ENCODE results near the gene ZNF41. TPM values are rescaled to one million over a fixed set of nuclear protein-coding genes. Genes with fewer than 3 reads are reported as not detected.

Gene ZNF41
- polyA plus RNA-seq, 1 of the 3 experiments (the other 2 are of a cell fraction), result 2.7 TPM

DNA sequence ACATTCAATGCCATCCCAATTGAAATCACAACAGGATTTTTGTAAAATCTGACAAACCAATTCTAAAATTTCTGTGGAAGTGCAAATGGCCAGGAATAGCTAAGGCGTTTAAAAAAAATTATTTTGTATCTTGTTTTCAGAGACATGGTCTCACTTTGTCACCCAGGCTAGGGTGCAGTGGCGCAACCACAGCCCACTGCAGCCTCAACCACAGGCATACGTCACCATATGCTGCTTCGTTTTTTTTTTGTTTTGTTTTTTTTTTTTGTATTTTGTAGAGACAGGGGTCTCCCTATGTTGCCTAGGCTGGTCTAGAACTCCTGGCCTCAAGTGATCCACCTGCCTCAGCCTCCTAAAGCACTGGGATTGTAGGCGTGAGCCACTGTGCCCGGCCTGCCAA, 24.5 kb downstream of the ZNF41 start:
- no peaks in the 10 kb centered on the region for H3K27me3 ChIP-seq (ENCODE audit: insufficient read depth)
- H2AFZ ChIP-seq (ENCODE audit: low read depth), result no peak overlapping the region
- DNase-seq, result no peak
- TF ChIP-seq RFX5 (IDR thresholded peaks at IDR 0.05; ENCODE audit: low read length) (no peak), RCOR1 (IDR thresholded peaks at IDR 0.05; ENCODE audit: low read length) (no peak), NRF1 (IDR thresholded peaks at IDR 0.05; ENCODE audit: low read depth, low read length) (no peak), SIN3A (IDR thresholded peaks at IDR 0.05; ENCODE audit: borderline replicate concordance, low read depth, low read length) (no peak), POLR2AphosphoS5 (IDR thresholded peaks at IDR 0.05; ENCODE audit: low read depth, low read length) (no peak), MXI1 (IDR thresholded peaks at IDR 0.05; ENCODE audit: low read depth, low read length) (no peak), FOXJ3 (CRISPR knock-in tag; IDR thresholded peaks at IDR 0.05) (no peak), RAD21 (IDR thresholded peaks at IDR 0.05; ENCODE audit: low read length) (no peak), YY1 (IDR thresholded peaks at IDR 0.05; ENCODE audit: low read depth) (no peak), FOXM1 (IDR thresholded peaks at IDR 0.05; ENCODE audit: low read depth) (no peak), CHD2 (IDR thresholded peaks at IDR 0.05; ENCODE audit: low read length, partially characterized antibody) (no peak), FOSL2 (IDR thresholded peaks at IDR 0.05; ENCODE audit: borderline replicate concordance, low read depth) (no peak), ELF1 (IDR thresholded peaks at IDR 0.05) (no peak)
- TF ChIP-seq, protein P1, sequence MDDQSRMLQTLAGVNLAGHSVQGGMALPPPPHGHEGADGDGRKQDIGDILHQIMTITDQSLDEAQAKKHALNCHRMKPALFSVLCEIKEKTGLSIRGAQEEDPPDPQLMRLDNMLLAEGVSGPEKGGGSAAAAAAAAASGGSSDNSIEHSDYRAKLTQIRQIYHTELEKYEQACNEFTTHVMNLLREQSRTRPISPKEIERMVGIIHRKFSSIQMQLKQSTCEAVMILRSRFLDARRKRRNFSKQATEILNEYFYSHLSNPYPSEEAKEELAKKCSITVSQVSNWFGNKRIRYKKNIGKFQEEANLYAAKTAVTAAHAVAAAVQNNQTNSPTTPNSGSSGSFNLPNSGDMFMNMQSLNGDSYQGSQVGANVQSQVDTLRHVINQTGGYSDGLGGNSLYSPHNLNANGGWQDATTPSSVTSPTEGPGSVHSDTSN (IDR thresholded peaks at IDR 0.05), result no peak
- TF ChIP-seq, protein P2, sequence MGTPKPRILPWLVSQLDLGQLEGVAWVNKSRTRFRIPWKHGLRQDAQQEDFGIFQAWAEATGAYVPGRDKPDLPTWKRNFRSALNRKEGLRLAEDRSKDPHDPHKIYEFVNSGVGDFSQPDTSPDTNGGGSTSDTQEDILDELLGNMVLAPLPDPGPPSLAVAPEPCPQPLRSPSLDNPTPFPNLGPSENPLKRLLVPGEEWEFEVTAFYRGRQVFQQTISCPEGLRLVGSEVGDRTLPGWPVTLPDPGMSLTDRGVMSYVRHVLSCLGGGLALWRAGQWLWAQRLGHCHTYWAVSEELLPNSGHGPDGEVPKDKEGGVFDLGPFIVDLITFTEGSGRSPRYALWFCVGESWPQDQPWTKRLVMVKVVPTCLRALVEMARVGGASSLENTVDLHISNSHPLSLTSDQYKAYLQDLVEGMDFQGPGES (IDR thresholded peaks at IDR 0.05; ENCODE audit: low read depth, low read length), result no peak
- no peaks in the 10 kb centered on the region for H3K79me2 ChIP-seq (ENCODE audit: insufficient read depth)
- H3K9ac ChIP-seq, result no peak overlapping the region
- no peaks in the 10 kb centered on the region for H4K20me1 ChIP-seq (ENCODE audit: insufficient read depth)
- ChIA-PET CTCF (no interaction called here), POLR2A (no interaction called here)
- H3K9me3 ChIP-seq, result no peaks in the 10 kb centered on the region
- H3K4me2 ChIP-seq, result no peak overlapping the region
- no peaks in the 10 kb centered on the region for H3K4me1 ChIP-seq (ENCODE audit: control insufficient read depth in 1 of 2, insufficient read depth in 2 of 2, low read depth in 1 of 2, low read length in 1 of 2)
- no peaks in the 10 kb centered on the region for H3F3A ChIP-seq (replicated peaks; ENCODE audit: insufficient read depth)
- H3K36me3 ChIP-seq (replicated peaks in 1 of 2; ENCODE audit: control insufficient read depth in 1 of 2, insufficient read depth in 2 of 2, low read length in 1 of 2), result peaks cover 5 to 8% of the 10 kb centered on the region in 2 experiments
- 64% methylated on average over 6 of the region's 6 CpGs for WGBS (ENCODE audit: low lambda C conversion rate)
- no peak overlapping the region for H3K4me3 ChIP-seq (ENCODE audit: low read depth in 2 of 2, low read length in 1 of 2)
- H3K9me2 ChIP-seq, result no peaks in the 10 kb centered on the region
- no peak overlapping the region for H3K27ac ChIP-seq (ENCODE audit: low read depth in 2 of 2, low read length in 1 of 2)

DNA sequence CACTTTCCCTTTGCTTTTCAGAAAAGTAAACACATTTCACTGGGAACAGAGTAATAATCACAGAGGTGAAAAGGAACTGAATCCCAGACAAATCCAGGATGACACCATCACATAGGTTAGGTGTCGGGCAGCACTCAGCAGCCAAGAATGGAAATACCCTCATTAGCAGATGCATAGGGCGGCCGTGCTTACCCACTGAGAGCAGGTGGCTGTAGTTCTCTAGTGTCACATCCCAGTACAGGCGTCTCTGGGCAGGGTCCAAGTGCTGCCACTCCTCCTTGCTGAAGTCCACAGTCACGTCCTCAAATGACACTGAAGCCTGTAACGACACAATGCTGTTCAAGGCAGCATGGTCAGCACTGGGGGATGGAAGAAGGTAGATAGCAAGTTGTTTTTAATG, 26.9 kb downstream of the ZNF41 start:
- ChIA-PET CTCF (no interaction called here), POLR2A (no interaction called here)
- no peak overlapping the region for H3K9ac ChIP-seq
- H4K20me1 ChIP-seq (ENCODE audit: insufficient read depth), result no peaks in the 10 kb centered on the region
- H3F3A ChIP-seq (replicated peaks; ENCODE audit: insufficient read depth), result no peaks in the 10 kb centered on the region
- H3K36me3 ChIP-seq (replicated peaks in 1 of 2; ENCODE audit: control insufficient read depth in 1 of 2, insufficient read depth in 2 of 2, low read length in 1 of 2), result peaks cover 8 to 17% of the 10 kb centered on the region in 2 experiments
- no peak overlapping the region for H2AFZ ChIP-seq (ENCODE audit: low read depth)
- H3K4me2 ChIP-seq, result no peak overlapping the region
- TF ChIP-seq EP300 (IDR thresholded peaks at IDR 0.05; ENCODE audit: borderline replicate concordance in 1 of 2, low read depth in 1 of 2, low read length in 1 of 2) (no peak), POLR2AphosphoS5 (IDR thresholded peaks at IDR 0.05; ENCODE audit: low read depth, low read length) (no peak), YY1 (IDR thresholded peaks at IDR 0.05; ENCODE audit: low read depth) (no peak), TCF12 (IDR thresholded peaks at IDR 0.05) (no peak), RXRA (IDR thresholded peaks at IDR 0.05; ENCODE audit: borderline replicate concordance, low read depth) (no peak), FOSL2 (IDR thresholded peaks at IDR 0.05; ENCODE audit: borderline replicate concordance, low read depth) (no peak), CHD2 (IDR thresholded peaks at IDR 0.05; ENCODE audit: low read length, partially characterized antibody) (no peak), RFX5 (IDR thresholded peaks at IDR 0.05; ENCODE audit: low read length) (no peak), JUND (IDR thresholded peaks at IDR 0.05) (no peak), GABPA (IDR thresholded peaks at IDR 0.05; ENCODE audit: low read depth) (no peak)
- TF ChIP-seq, protein P3, sequence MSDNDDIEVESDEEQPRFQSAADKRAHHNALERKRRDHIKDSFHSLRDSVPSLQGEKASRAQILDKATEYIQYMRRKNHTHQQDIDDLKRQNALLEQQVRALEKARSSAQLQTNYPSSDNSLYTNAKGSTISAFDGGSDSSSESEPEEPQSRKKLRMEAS (IDR thresholded peaks at IDR 0.05; ENCODE audit: low read depth), result no peak
- TF ChIP-seq, protein P4, sequence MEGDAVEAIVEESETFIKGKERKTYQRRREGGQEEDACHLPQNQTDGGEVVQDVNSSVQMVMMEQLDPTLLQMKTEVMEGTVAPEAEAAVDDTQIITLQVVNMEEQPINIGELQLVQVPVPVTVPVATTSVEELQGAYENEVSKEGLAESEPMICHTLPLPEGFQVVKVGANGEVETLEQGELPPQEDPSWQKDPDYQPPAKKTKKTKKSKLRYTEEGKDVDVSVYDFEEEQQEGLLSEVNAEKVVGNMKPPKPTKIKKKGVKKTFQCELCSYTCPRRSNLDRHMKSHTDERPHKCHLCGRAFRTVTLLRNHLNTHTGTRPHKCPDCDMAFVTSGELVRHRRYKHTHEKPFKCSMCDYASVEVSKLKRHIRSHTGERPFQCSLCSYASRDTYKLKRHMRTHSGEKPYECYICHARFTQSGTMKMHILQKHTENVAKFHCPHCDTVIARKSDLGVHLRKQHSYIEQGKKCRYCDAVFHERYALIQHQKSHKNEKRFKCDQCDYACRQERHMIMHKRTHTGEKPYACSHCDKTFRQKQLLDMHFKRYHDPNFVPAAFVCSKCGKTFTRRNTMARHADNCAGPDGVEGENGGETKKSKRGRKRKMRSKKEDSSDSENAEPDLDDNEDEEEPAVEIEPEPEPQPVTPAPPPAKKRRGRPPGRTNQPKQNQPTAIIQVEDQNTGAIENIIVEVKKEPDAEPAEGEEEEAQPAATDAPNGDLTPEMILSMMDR (IDR thresholded peaks at IDR 0.05), result no peak
- 68% methylated on average over 3 of the region's 6 CpGs for WGBS (ENCODE audit: low lambda C conversion rate)
- no peaks in the 10 kb centered on the region for H3K79me2 ChIP-seq (ENCODE audit: insufficient read depth)
- H3K27me3 ChIP-seq (ENCODE audit: insufficient read depth), result no peaks in the 10 kb centered on the region
- no peak overlapping the region for H3K27ac ChIP-seq (ENCODE audit: low read depth in 2 of 2, low read length in 1 of 2)
- no peak overlapping the region for H3K4me3 ChIP-seq (ENCODE audit: low read depth in 2 of 2, low read length in 1 of 2)
- no peak for DNase-seq
- H3K9me3 ChIP-seq, result no peaks in the 10 kb centered on the region
- no peaks in the 10 kb centered on the region for H3K9me2 ChIP-seq
- H3K4me1 ChIP-seq (ENCODE audit: control insufficient read depth in 1 of 2, insufficient read depth in 2 of 2, low read depth in 1 of 2, low read length in 1 of 2), result no peaks in the 10 kb centered on the region
